Thoracic aorta (tissue), 2 donors: ENCODE measurements around the gene PSEN2. TPM values are rescaled to one million over a fixed set of nuclear protein-coding genes. Genes with fewer than 3 reads are reported as not detected.

Source experiments
- ATAC-seq: fragments of 150-250 bp; one replicate; pipeline ENCODE4 v1.8.0; 2017; ENCODE audit warnings: low read depth; ENCODE audit not compliant: insufficient number of reproducible peaks, low FRiP score
- DNase-seq: peaks from one replicate; pipeline ENCODE4 v3.0.0-alpha.2; 2020; ENCODE audit warnings: low spot score
- H3K27ac ChIP-seq, 2 donors: fragments of 200-600 bp; sonication (generic); 1 replicate in 1 of 2; 2 replicates in 1 of 2; pipeline ENCODE4 v1.5.1; 2016; ENCODE audit warnings: mild to moderate bottlenecking in 2 of 2, moderate library complexity in 2 of 2
- H3K27me3 ChIP-seq: fragments of 200-600 bp; sonication (generic); replicated peaks from 2 replicates; pipeline ENCODE4 v1.6.0; 2016; ENCODE audit warnings: mild to moderate bottlenecking; ENCODE audit not compliant: insufficient read depth
- H3K36me3 ChIP-seq: fragments of 200-600 bp; sonication (generic); one replicate; pipeline ENCODE4 v1.5.1; 2016
- H3K4me1 ChIP-seq, 2 donors: fragments of 200-600 bp; sonication (generic); 1 replicate in 1 of 2; 2 replicates in 1 of 2; pipeline versions ENCODE4 v1.5.1 to v1.6.0; 2016; ENCODE audit warnings: low read depth in 2 of 2, mild to moderate bottlenecking in 1 of 2; ENCODE audit not compliant: control insufficient read depth in 1 of 2
- H3K4me3 ChIP-seq: fragments of 200-600 bp; sonication (generic); 2 replicates; pipeline ENCODE4 v1.5.1; 2016; ENCODE audit warnings: mild to moderate bottlenecking
- H3K9me3 ChIP-seq: fragments of 200-600 bp; sonication (generic); 2 replicates; pipeline ENCODE4 v1.5.1; 2016
- total RNA-seq, 2 donors: library from RNA; depleted of rRNA; stranded (reverse); fragments of >200 nt; gene quantifications; one replicate each; pipeline versions ENCODE4 v1.1.0 to v1.2.3, GENCODE V29; 2016
- TF ChIP-seq, protein P1 (sequence below): fragments of 200-600 bp; sonication (generic); IDR thresholded peaks from one replicate; pipeline ENCODE4 v1.5.1; 2019; ENCODE audit warnings: antibody characterized with exemption

Gene PSEN2
- total RNA-seq, 2 donors from 2014 or later: 22.2 to 52.1 TPM

DNA sequence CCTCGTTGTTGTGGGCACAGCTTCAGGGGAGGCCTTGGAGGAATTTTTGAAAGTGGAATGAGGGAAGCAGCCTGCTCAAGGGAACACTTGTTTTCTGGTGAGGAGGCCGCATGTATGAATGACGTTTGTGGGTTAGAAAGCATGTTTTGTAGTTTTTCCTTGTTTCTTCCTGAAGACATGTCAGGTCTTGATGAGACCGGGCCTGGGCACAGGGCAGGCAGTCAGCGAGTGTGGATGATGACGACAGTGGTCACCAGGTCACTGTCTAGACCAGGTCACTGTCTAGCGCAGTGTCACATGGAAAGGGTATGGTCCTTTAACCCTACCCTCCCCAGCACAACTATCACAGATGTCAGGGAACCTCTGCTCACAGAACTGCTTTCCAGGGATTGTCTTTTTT lies 7.3 kb downstream of the PSEN2 start:
- H3K27me3 ChIP-seq: no peaks in the 10 kb centered on the region
- peaks cover 12% of the 10 kb centered on the region for H3K36me3 ChIP-seq
- DNase-seq: no peak
- TF ChIP-seq, protein P1, sequence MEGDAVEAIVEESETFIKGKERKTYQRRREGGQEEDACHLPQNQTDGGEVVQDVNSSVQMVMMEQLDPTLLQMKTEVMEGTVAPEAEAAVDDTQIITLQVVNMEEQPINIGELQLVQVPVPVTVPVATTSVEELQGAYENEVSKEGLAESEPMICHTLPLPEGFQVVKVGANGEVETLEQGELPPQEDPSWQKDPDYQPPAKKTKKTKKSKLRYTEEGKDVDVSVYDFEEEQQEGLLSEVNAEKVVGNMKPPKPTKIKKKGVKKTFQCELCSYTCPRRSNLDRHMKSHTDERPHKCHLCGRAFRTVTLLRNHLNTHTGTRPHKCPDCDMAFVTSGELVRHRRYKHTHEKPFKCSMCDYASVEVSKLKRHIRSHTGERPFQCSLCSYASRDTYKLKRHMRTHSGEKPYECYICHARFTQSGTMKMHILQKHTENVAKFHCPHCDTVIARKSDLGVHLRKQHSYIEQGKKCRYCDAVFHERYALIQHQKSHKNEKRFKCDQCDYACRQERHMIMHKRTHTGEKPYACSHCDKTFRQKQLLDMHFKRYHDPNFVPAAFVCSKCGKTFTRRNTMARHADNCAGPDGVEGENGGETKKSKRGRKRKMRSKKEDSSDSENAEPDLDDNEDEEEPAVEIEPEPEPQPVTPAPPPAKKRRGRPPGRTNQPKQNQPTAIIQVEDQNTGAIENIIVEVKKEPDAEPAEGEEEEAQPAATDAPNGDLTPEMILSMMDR: no peak
- H3K9me3 ChIP-seq: no peaks in the 10 kb centered on the region
- ATAC-seq: no peak
- no peak overlapping the region for H3K4me3 ChIP-seq
- H3K27ac ChIP-seq: no peak overlapping the region
- H3K4me1 ChIP-seq: no peaks in the 10 kb centered on the region

DNA sequence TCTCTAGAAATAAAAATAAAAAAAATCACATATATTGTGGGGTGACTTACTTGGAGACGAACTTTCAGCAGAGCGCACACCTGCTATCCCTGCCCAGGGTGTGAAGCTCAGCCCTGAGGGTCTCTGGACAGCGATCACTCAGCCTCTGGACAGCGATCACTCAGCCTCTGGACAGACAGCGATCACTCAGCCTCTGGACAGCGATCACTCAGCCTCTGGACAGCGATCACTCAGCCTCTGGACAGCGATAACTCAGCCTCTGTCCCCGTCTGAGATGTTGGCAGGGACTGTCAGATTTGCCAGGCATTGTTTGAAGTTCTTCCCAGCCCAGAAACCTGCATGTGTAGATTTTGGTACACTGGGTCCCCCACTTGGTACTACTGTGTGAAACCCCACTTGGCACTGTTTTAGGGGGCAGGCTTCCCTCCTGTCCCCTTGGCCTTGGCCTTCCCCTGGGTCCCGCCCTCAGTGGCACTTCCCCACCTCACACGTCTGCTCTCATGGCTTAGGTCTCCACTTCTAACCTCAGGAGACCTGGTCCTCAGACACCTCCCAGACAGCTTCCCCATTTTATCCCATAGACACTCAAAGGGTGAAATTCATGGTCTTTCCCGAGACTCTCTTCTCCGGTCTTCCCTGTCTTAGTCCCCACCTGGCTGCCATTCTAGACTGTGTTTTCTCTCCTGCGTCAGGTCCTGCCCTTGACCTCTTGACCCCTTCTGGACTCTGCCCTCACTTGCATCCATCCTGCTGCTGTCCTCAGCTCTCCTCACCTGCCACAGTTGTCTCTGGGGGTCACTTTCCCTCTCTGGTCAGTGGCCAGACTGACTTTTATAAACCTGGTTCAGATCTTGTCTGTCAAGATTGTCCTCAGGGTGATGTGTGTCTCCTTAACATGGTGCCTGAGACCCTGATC lies 10.2 kb downstream of the PSEN2 start:
- no peaks in the 10 kb centered on the region for H3K27me3 ChIP-seq
- ATAC-seq (no peak), DNase-seq (no peak)
- H3K27ac ChIP-seq: no peak overlapping the region
- H3K4me3 ChIP-seq: no peak overlapping the region
- H3K4me1 ChIP-seq: no peaks in the 10 kb centered on the region
- peaks cover 12% of the 10 kb centered on the region for H3K36me3 ChIP-seq
- H3K9me3 ChIP-seq: no peaks in the 10 kb centered on the region
- TF ChIP-seq, protein P1: no peak

GRCh38 chr1:226881515-226882185 lies 11.2 kb downstream of the PSEN2 start:
- Histone ChIP-seq H3K4me1 (peaks cover 0 to 3% of the 10 kb centered on the region in 2 donors), H3K27me3 (no peaks in the 10 kb centered on the region), H3K36me3 (peaks cover 19% of the 10 kb centered on the region), H3K4me3 (no peak overlapping the region), H3K27ac (no peak overlapping the region), H3K9me3 (no peaks in the 10 kb centered on the region)
- TF ChIP-seq, protein P1: no peak
- DNase-seq (no peak), ATAC-seq (no peak)

GRCh38 chr1:226882187-226882586 lies 11.8 kb downstream of the PSEN2 start:
- TF ChIP-seq, protein P1: no peak
- DNase-seq (no peak), ATAC-seq (no peak)
- peak overlapping the region; percentile 30 for H3K4me3 ChIP-seq
- no peaks in the 10 kb centered on the region for H3K9me3 ChIP-seq
- peaks cover 0 to 3% of the 10 kb centered on the region in 2 donors for H3K4me1 ChIP-seq
- H3K36me3 ChIP-seq: peaks cover 19% of the 10 kb centered on the region
- no peak overlapping the region for H3K27ac ChIP-seq
- no peaks in the 10 kb centered on the region for H3K27me3 ChIP-seq

GRCh38 chr1:226882631-226883409 lies 12.4 kb downstream of the PSEN2 start:
- no peaks in the 10 kb centered on the region for H3K9me3 ChIP-seq
- H3K27ac ChIP-seq: no peak overlapping the region
- TF ChIP-seq, protein P1: no peak
- ATAC-seq (no peak), DNase-seq (no peak)
- peaks cover 22% of the 10 kb centered on the region for H3K36me3 ChIP-seq
- peaks cover 0 to 3% of the 10 kb centered on the region in 2 donors for H3K4me1 ChIP-seq
- no peaks in the 10 kb centered on the region for H3K27me3 ChIP-seq
- peak overlapping the region; percentile 30 for H3K4me3 ChIP-seq
